SK-N-SH treated with all-trans-retinoic acid at 6 μM for 48 hours (cell line): ENCODE measurements around the gene SHC3.

ENCODE experiments used
- ARNTL ChIP-seq: fragments of 450-650 bp; formaldehyde crosslinking; IDR thresholded peaks from 2 replicates; pipeline ENCODE4 v1.5.0; 2020; ENCODE audit warnings: low read depth, mild to moderate bottlenecking, moderate library complexity, borderline replicate concordance
- CREB5 ChIP-seq: fragments of 250-450 bp; sonication (Bioruptor Pico); IDR thresholded peaks from 2 replicates; pipeline ENCODE4 v1.5.1; 2020; ENCODE audit warnings: low read depth, mild to moderate bottlenecking, moderate library complexity
- CSRNP3 ChIP-seq: fragments of 250-450 bp; sonication (Bioruptor Pico); IDR thresholded peaks from 2 replicates; pipeline ENCODE4 v1.5.1; 2021; ENCODE audit warnings: mild to moderate bottlenecking, moderate library complexity
- PATZ1 ChIP-seq: fragments of 250-450 bp; sonication (Bioruptor Pico); IDR thresholded peaks from 2 replicates; pipeline ENCODE4 v1.8.0; 2020; ENCODE audit warnings: mild to moderate bottlenecking, moderate library complexity, borderline replicate concordance
- RARB ChIP-seq: fragments of 250-450 bp; sonication (Bioruptor Pico); IDR thresholded peaks from 2 replicates; pipeline ENCODE4 v1.8.0; 2021; ENCODE audit warnings: mild to moderate bottlenecking, moderate library complexity
- TSHZ2 ChIP-seq: fragments of 250-450 bp; sonication (Bioruptor Pico); IDR thresholded peaks from 2 replicates; pipeline ENCODE4 v1.5.0; 2020; ENCODE audit warnings: mild to moderate bottlenecking, moderate library complexity
- ZC3H10 ChIP-seq: fragments of 250-450 bp; sonication (Bioruptor Pico); IDR thresholded peaks from 2 replicates; pipeline ENCODE4 v1.5.1; 2021; ENCODE audit warnings: mild to moderate bottlenecking, moderate library complexity
- ZFP30 ChIP-seq: fragments of 450-650 bp; formaldehyde crosslinking; IDR thresholded peaks from 2 replicates; pipeline ENCODE4 v1.5.0; 2022; ENCODE audit warnings: mild to moderate bottlenecking, moderate library complexity
- ZNF565 ChIP-seq: fragments of 450-650 bp; formaldehyde crosslinking; conservative IDR thresholded peaks from 2 replicates; pipeline ENCODE4 v1.5.0; 2020; ENCODE audit warnings: low read depth, mild to moderate bottlenecking, moderate library complexity

- no peak for TF ChIP-seq ARNTL (CRISPR knock-in tag)
- no peak for TF ChIP-seq ZC3H10
- TF ChIP-seq ZNF565 (CRISPR knock-in tag), result no peak
- TF ChIP-seq RARB, result no peak
- no peak for TF ChIP-seq CSRNP3 (CRISPR knock-in tag)
- no peak for TF ChIP-seq PATZ1 (CRISPR knock-in tag)
- no peak for TF ChIP-seq ZFP30 (CRISPR knock-in tag)
- TF ChIP-seq CREB5 (CRISPR knock-in tag), result no peak
- no peak for TF ChIP-seq TSHZ2
These were observed 125.3 kb downstream of the SHC3 start for GRCh38 chr9:89053301-89053700.
